BLaER1 treated with 17β-estradiol and CSF1 and Interleukin-3, amounts not matched to agents 10 nM and 100 nM (cell line): ENCODE data around the gene MATN1.

Experiments used
- H3K27ac ChIP-seq, 11 experiments: shearing (Covaris generic); formaldehyde crosslinking; 2 replicates each; pipeline ENCODE4 v1.8.1; 2022
- H3K27me3 ChIP-seq, 11 experiments: shearing (Covaris generic); formaldehyde crosslinking; 2 replicates each; pipeline ENCODE4 v1.8.1; 2022
- H3K36me3 ChIP-seq, 11 experiments: shearing (Covaris generic); formaldehyde crosslinking; 2 replicates each; pipeline ENCODE4 v1.8.1; 2022
- H3K4me1 ChIP-seq, 10 experiments: shearing (Covaris generic); formaldehyde crosslinking; 2 replicates each; pipeline ENCODE4 v1.8.1; 2022
- H3K4me2 ChIP-seq, 11 experiments: shearing (Covaris generic); formaldehyde crosslinking; 2 replicates each; pipeline ENCODE4 v1.8.1; 2022
- H3K4me3 ChIP-seq, 10 experiments: shearing (Covaris generic); formaldehyde crosslinking; 2 replicates each; pipeline ENCODE4 v1.8.1; 2022
- H3K9ac ChIP-seq, 11 experiments: shearing (Covaris generic); formaldehyde crosslinking; 2 replicates each; pipeline ENCODE4 v1.8.1; 2022
- H3K9me3 ChIP-seq, 11 experiments: shearing (Covaris generic); formaldehyde crosslinking; replicated peaks in 1 of 11; 2 replicates each; pipeline ENCODE4 v1.8.1; 2022
- H4K20me1 ChIP-seq, 11 experiments: shearing (Covaris generic); formaldehyde crosslinking; 2 replicates each; pipeline ENCODE4 v1.8.1; 2022
- Cebpa-rat ChIP-seq, 11 experiments: shearing (Covaris generic); IDR thresholded peaks; 2 replicates each; pipeline ENCODE4 v1.8.1; 2022

MATN1 gene

GRCh38 chr1:30728832-30729638 is 5.7 kb upstream of the MATN1 start:
- peaks cover 16 to 65% (median 31%) of the 10 kb centered on the region in 11 experiments; a peak in 21 of 22 replicates for H4K20me1 ChIP-seq
- peaks cover 17 to 33% (median 17%) of the 10 kb centered on the region in 11 experiments for H3K36me3 ChIP-seq
- peaks cover 0 to 3% (median 0%) of the 10 kb centered on the region in 11 experiments; a peak in 1 of 22 replicates for H3K27me3 ChIP-seq
- no peak for TF ChIP-seq Cebpa-rat (IDR thresholded peaks at IDR 0.05)
- H3K9ac ChIP-seq: peak overlapping the region in 9 of 11 experiments; percentile 2 to 76 (median 62); a peak in 12 of 22 replicates
- peak overlapping the region; percentile 70 to 99 (median 90) for H3K4me2 ChIP-seq
- H3K27ac ChIP-seq: peak overlapping the region in 7 of 11 experiments; percentile 60 to 81 (median 71); a peak in 11 of 22 replicates
- H3K9me3 ChIP-seq: no peaks in the 10 kb centered on the region
- peaks cover 72 to 96% (median 88%) of the 10 kb centered on the region in 10 experiments for H3K4me1 ChIP-seq
- H3K4me3 ChIP-seq: no peak overlapping the region

GRCh38 chr1:30728340-30728739 is 5.0 kb upstream of the MATN1 start:
- Histone ChIP-seq H3K4me2 (peak overlapping the region; percentile 70 to 99 (median 90)), H3K9me3 (no peaks in the 10 kb centered on the region), H3K27me3 (peaks cover 0 to 3% (median 0%) of the 10 kb centered on the region in 11 experiments; a peak in 1 of 22 replicates), H4K20me1 (peaks cover 11 to 65% (median 26%) of the 10 kb centered on the region in 11 experiments; a peak in 19 of 22 replicates), H3K4me3 (no peak overlapping the region), H3K27ac (0 out of 22 replicates have a peak overlapping the region, but pooled peaks of 1 of the 11 experiments have one; percentile 78), H3K9ac (peak overlapping the region in 4 of 11 experiments; percentile 2 to 76 (median 30); a peak in 3 of 22 replicates), H3K36me3 (peaks cover 10 to 27% (median 10%) of the 10 kb centered on the region in 11 experiments), H3K4me1 (peaks cover 72 to 96% (median 88%) of the 10 kb centered on the region in 10 experiments)
- no peak for TF ChIP-seq Cebpa-rat (IDR thresholded peaks at IDR 0.05)

DNA sequence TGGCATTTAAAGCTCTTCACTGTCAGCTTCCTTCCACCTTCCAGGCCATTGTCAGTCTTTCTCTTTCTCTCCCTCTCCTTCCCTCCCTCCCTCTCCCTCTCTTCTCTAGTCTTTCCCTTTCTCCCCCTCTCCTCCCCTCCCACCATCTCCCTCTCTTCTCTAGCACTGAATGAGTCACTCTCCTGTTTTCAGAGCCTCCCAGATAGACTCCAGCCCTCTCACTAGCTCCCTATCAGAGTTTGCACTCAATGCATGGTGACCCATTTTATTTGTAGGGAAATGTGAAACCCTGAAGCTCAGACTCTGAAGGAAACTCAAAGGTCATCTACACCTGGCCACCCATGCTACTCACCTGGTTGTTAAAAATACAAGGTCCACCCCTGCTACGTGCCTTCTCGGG is 4.4 kb upstream of the MATN1 start:
- peak overlapping the region; percentile 70 to 99 (median 90) for H3K4me2 ChIP-seq
- peaks cover 5 to 65% (median 27%) of the 10 kb centered on the region in 11 experiments; a peak in 20 of 22 replicates for H4K20me1 ChIP-seq
- TF ChIP-seq Cebpa-rat (IDR thresholded peaks at IDR 0.05): no peak
- H3K27me3 ChIP-seq: peaks cover 0 to 3% (median 0%) of the 10 kb centered on the region in 11 experiments; a peak in 1 of 22 replicates
- H3K36me3 ChIP-seq: peaks cover 5 to 21% (median 5%) of the 10 kb centered on the region in 11 experiments; a peak in 21 of 22 replicates
- H3K9me3 ChIP-seq: no peaks in the 10 kb centered on the region
- no peak overlapping the region for H3K4me3 ChIP-seq
- H3K9ac ChIP-seq: peak overlapping the region in 1 of 11 experiments; percentile 4; a peak in 2 of 22 replicates
- H3K27ac ChIP-seq: 0 out of 22 replicates have a peak overlapping the region, but pooled peaks of 1 of the 11 experiments have one; percentile 4
- H3K4me1 ChIP-seq: peaks cover 70 to 96% (median 88%) of the 10 kb centered on the region in 10 experiments

DNA sequence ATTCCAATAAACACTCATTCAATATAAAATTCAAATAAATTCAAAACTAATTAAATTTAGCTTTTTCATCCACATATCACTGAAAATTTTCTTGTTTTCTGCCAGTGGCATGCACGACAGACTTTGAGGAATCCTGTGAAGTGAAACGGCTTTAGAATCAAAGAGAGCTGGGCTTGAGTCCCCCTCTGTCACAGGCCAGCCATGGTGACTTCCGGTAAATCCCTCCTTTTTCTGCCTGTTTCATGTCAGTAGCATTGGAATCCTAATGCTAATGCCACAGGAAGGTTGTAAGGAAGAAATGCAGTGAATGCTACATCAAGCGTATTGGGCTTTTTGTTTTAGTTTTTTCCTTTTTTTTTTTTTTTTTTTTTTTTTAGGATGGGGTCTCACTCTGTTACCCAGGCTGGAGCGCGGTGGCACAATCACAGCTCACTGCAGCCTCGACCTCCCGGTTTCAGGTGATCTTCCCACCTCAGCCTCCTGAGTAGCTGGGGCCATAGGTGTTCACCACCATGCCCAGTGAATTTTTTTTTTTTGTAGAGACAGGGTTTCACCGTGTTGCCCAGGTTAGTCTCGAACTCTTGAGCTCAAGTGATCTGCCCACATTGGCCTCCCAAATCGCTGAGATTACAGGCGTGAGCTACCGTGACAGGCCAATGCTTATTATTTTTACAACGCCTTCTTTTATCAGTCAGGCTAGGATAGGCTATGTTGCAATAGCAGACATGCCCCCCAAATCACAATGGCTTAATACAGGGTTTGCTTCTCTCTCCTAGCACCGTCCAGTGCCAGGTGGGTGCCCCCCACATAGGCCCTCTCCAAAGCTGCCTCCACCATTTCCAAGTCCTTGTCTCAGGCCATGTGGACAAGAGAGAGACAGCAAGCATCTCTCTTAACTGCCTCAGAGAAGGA is 3.6 kb upstream of the MATN1 start:
- Histone ChIP-seq H4K20me1 (peaks cover 0 to 64% (median 22%) of the 10 kb centered on the region in 11 experiments; a peak in 14 of 22 replicates), H3K4me3 (no peak overlapping the region), H3K9ac (0 out of 22 replicates have a peak overlapping the region, but pooled peaks of 1 of the 11 experiments have one; percentile 4), H3K36me3 (peaks cover 0 to 15% (median 0%) of the 10 kb centered on the region in 11 experiments; a peak in 2 of 22 replicates), H3K9me3 (no peaks in the 10 kb centered on the region), H3K27me3 (peaks cover 0 to 3% (median 0%) of the 10 kb centered on the region in 11 experiments; a peak in 1 of 22 replicates), H3K4me2 (peak overlapping the region; percentile 70 to 99 (median 90); a peak in 20 of 22 replicates), H3K27ac (0 out of 22 replicates have a peak overlapping the region, but pooled peaks of 1 of the 11 experiments have one; percentile 4), H3K4me1 (peaks cover 72 to 96% (median 88%) of the 10 kb centered on the region in 10 experiments)
- TF ChIP-seq Cebpa-rat (IDR thresholded peaks at IDR 0.05): 0 out of 22 replicates have a peak, but pooled peaks of 1 of the 11 experiments have one; percentile 36

DNA sequence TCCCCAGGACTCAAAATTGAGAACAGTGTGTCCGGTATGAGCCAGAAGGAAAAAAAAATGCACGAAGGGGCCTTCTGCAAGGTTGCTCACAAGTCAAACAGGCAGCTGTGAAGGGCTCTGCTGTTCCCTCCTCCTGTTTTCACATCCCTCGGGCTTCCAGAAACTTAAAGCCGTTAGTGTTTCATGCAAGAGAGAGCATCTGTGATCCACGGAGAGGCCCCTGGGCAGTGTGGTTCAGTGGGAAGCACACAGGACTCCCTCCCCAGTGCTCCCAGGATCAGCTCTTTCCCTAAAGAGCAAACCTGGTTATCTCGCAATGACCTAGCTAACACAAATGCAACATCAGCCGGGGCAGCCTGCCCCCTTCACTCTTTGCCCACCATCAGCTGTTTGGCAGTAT is 2.9 kb upstream of the MATN1 start:
- Histone ChIP-seq H3K4me1 (peaks cover 72 to 96% (median 88%) of the 10 kb centered on the region in 10 experiments), H3K9me3 (no peaks in the 10 kb centered on the region), H3K4me2 (peak overlapping the region in 9 of 11 experiments; percentile 24 to 99 (median 88); a peak in 19 of 22 replicates), H3K27me3 (peaks cover 0 to 3% (median 0%) of the 10 kb centered on the region in 11 experiments; a peak in 1 of 22 replicates), H3K4me3 (no peak overlapping the region), H3K36me3 (peaks cover 0 to 15% (median 0%) of the 10 kb centered on the region in 11 experiments; a peak in 2 of 22 replicates), H4K20me1 (peaks cover 0 to 62% (median 18%) of the 10 kb centered on the region in 11 experiments; a peak in 14 of 22 replicates), H3K27ac (no peak overlapping the region), H3K9ac (peak overlapping the region in 3 of 11 experiments; percentile 12 to 29 (median 14); a peak in 4 of 22 replicates)
- TF ChIP-seq Cebpa-rat (IDR thresholded peaks at IDR 0.05): no peak

DNA sequence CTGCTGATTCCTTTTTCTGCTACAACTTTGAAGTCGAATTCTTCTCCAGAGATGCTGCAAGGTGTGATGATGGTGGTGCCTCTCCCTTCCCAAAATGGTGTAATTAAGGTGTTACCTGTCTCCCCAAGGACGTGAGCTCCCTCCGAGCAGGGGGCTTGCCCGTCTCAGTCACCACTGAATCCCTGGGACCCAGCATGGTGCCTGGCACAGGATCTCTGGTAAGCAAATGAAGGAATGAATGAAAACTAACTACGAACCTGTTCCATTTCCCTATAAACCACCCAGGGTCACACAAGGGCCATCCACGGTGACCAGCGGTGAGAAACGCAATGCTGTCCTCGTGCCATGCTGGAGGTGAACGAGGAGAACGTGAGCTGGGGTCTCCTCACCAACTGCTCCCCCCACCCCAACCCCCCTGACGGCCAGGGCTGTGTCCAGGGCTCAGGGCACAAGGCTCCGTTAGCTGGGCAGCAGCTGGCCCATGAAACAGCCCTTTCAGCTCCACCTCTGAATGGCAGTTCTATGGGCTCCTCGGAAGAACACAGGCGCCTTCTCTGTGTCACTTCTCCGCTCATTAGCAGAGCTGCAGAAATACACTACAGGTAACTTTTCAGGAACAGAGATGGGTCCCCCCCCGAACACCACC is 2.2 kb upstream of the MATN1 start:
- peak overlapping the region in 2 of 11 experiments; percentile 14 to 29; a peak in 1 of 22 replicates for H3K9ac ChIP-seq
- H3K27ac ChIP-seq: no peak overlapping the region
- H3K36me3 ChIP-seq: peaks cover 0 to 15% (median 0%) of the 10 kb centered on the region in 11 experiments; a peak in 2 of 22 replicates
- H4K20me1 ChIP-seq: peaks cover 0 to 61% (median 18%) of the 10 kb centered on the region in 11 experiments; a peak in 14 of 22 replicates
- no peaks in the 10 kb centered on the region for H3K9me3 ChIP-seq
- peaks cover 72 to 96% (median 88%) of the 10 kb centered on the region in 10 experiments for H3K4me1 ChIP-seq
- H3K4me3 ChIP-seq: no peak overlapping the region
- H3K27me3 ChIP-seq: peaks cover 0 to 3% (median 0%) of the 10 kb centered on the region in 11 experiments; a peak in 1 of 22 replicates
- peak overlapping the region in 9 of 11 experiments; percentile 24 to 99 (median 88); a peak in 18 of 22 replicates for H3K4me2 ChIP-seq
- no peak for TF ChIP-seq Cebpa-rat (IDR thresholded peaks at IDR 0.05)

- Histone ChIP-seq H3K4me1 (peaks cover 72 to 96% (median 88%) of the 10 kb centered on the region in 10 experiments), H3K4me2 (peak overlapping the region in 3 of 11 experiments; percentile 88 to 96 (median 93); a peak in 4 of 22 replicates), H3K9ac (no peak overlapping the region), H3K36me3 (peaks cover 0 to 15% (median 0%) of the 10 kb centered on the region in 11 experiments; a peak in 2 of 22 replicates), H3K4me3 (no peak overlapping the region), H3K27me3 (peaks cover 0 to under 1% (median 0%) of the 10 kb centered on the region in 11 experiments; a peak in 1 of 22 replicates), H3K27ac (no peak overlapping the region), H4K20me1 (peaks cover 0 to 61% (median 18%) of the 10 kb centered on the region in 11 experiments; a peak in 14 of 22 replicates), H3K9me3 (no peaks in the 10 kb centered on the region)
- no peak for TF ChIP-seq Cebpa-rat (IDR thresholded peaks at IDR 0.05)
Observed at GRCh38 chr1:30724655-30725421, 1.5 kb upstream of the MATN1 start.
